ENCODE data around the gene EFNA5. TPM values are rescaled to one million over a fixed set of nuclear protein-coding genes. Genes with fewer than 3 reads are reported as not detected.

Gene EFNA5
- polyA plus RNA-seq, 3 donors = 0.01 TPM; not detected in 2

DNA sequence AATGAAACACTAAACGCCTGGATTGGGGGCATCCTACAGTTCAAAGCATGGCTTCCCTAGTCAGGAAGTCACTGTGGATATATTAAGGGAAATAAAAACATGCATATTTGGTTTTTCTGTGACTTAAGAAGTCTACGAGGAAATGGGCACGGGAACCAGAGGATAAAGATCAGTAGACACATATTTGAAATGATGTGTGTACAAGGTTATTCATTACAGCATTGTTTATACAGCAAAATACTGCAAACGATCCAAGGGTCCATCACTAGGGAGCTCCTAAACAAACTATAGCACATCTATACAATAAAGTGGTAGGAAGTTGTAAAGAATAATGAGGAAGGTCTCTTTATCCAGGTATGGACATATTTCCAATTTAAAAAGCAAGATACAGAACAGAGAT is 71.8 kb downstream of the EFNA5 start:
- no peak overlapping the region for H3K4me3 ChIP-seq (replicated peaks in 1 of 3; ENCODE audit: low read depth in 2 of 3, low read length in 3 of 3)
- Mint-ChIP-seq H3K9me3 (no peaks in the 10 kb centered on the region), H3K27me3 (ENCODE audit: low read depth in 3 of 3) (no peaks in the 10 kb centered on the region), H3K4me3 (no peak overlapping the region), H3K27ac (no peak overlapping the region), H3K36me3 (no peaks in the 10 kb centered on the region), H3K4me1 (no peaks in the 10 kb centered on the region)
- H3K27me3 ChIP-seq (ENCODE audit: control insufficient read depth in 2 of 2, insufficient read depth in 2 of 2, low read length in 2 of 2) = no peaks in the 10 kb centered on the region
- H3K36me3 ChIP-seq (replicated peaks in 1 of 2; ENCODE audit: control insufficient read depth in 1 of 2, insufficient read depth in 2 of 2, low read length in 2 of 2) = no peaks in the 10 kb centered on the region
- no CpG with 5 or more reads among the region's 4 CpGs for WGBS (ENCODE audit: insufficient coverage)
- TF ChIP-seq, protein P1, sequence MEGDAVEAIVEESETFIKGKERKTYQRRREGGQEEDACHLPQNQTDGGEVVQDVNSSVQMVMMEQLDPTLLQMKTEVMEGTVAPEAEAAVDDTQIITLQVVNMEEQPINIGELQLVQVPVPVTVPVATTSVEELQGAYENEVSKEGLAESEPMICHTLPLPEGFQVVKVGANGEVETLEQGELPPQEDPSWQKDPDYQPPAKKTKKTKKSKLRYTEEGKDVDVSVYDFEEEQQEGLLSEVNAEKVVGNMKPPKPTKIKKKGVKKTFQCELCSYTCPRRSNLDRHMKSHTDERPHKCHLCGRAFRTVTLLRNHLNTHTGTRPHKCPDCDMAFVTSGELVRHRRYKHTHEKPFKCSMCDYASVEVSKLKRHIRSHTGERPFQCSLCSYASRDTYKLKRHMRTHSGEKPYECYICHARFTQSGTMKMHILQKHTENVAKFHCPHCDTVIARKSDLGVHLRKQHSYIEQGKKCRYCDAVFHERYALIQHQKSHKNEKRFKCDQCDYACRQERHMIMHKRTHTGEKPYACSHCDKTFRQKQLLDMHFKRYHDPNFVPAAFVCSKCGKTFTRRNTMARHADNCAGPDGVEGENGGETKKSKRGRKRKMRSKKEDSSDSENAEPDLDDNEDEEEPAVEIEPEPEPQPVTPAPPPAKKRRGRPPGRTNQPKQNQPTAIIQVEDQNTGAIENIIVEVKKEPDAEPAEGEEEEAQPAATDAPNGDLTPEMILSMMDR (IDR thresholded peaks at IDR 0.05) = no peak
- no peak overlapping the region for H3K9ac ChIP-seq (ENCODE audit: insufficient read depth, low read length, poor library complexity, severe bottlenecking)
- H3K79me2 ChIP-seq (ENCODE audit: insufficient read depth, low read length) = no peaks in the 10 kb centered on the region
- intact Hi-C loops (cut with micrococcal nuclease) = no loop called here
- H2AFZ ChIP-seq (ENCODE audit: insufficient read depth, low read depth, low read length, poor library complexity, severe bottlenecking) = no peak overlapping the region
- no peak overlapping the region for H3K4me2 ChIP-seq (replicated peaks; ENCODE audit: extremely low read depth, low read length, poor library complexity, severe bottlenecking)
- H3K9me3 ChIP-seq (replicated peaks in 1 of 2; ENCODE audit: control insufficient read depth in 1 of 2, insufficient read depth in 1 of 2, low read length in 2 of 2) = no peaks in the 10 kb centered on the region
- H3K4me1 ChIP-seq (ENCODE audit: control insufficient read depth in 1 of 2, insufficient read depth in 2 of 2, low read length in 2 of 2) = no peaks in the 10 kb centered on the region
- DNase-seq = no peak
- H4K20me1 ChIP-seq (ENCODE audit: insufficient read depth, low read length) = no peaks in the 10 kb centered on the region
- no peak overlapping the region for H3K27ac ChIP-seq (ENCODE audit: low read depth in 1 of 2, low read length in 2 of 2)

DNA sequence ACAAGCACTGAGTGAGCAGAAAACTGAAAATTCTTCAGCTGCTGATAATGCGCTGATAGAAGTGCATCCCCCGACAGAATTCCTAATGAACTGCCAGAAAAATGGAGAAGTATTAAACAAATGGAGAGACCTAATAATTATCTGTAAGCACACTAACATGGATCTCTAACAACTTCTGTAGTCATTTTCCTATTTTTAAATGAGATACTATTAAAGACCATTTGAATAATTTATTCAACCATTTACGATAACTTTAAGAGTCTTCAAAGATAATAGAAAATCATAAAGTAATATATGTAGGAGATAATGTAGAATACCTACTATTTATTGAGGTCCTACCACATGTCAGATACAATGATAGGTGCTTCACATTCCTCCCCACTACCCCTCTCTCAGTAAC is 72.9 kb downstream of the EFNA5 start:
- no peak overlapping the region for H3K4me3 Mint-ChIP-seq
- Histone ChIP-seq H2AFZ (ENCODE audit: insufficient read depth, low read depth, low read length, poor library complexity, severe bottlenecking) (no peak overlapping the region), H3K4me2 (replicated peaks; ENCODE audit: extremely low read depth, low read length, poor library complexity, severe bottlenecking) (no peak overlapping the region), H3K4me3 (replicated peaks in 1 of 3; ENCODE audit: low read depth in 2 of 3, low read length in 3 of 3) (no peak overlapping the region), H3K9ac (ENCODE audit: insufficient read depth, low read length, poor library complexity, severe bottlenecking) (no peak overlapping the region), H3K79me2 (ENCODE audit: insufficient read depth, low read length) (no peaks in the 10 kb centered on the region), H4K20me1 (ENCODE audit: insufficient read depth, low read length) (no peaks in the 10 kb centered on the region), H3K9me3 (replicated peaks in 1 of 2; ENCODE audit: control insufficient read depth in 1 of 2, insufficient read depth in 1 of 2, low read length in 2 of 2) (no peaks in the 10 kb centered on the region), H3K4me1 (ENCODE audit: control insufficient read depth in 1 of 2, insufficient read depth in 2 of 2, low read length in 2 of 2) (no peaks in the 10 kb centered on the region), H3K36me3 (replicated peaks in 1 of 2; ENCODE audit: control insufficient read depth in 1 of 2, insufficient read depth in 2 of 2, low read length in 2 of 2) (no peaks in the 10 kb centered on the region), H3K27me3 (ENCODE audit: control insufficient read depth in 2 of 2, insufficient read depth in 2 of 2, low read length in 2 of 2) (no peaks in the 10 kb centered on the region), H3K27ac (ENCODE audit: low read depth in 1 of 2, low read length in 2 of 2) (no peak overlapping the region)
- intact Hi-C loops (cut with micrococcal nuclease) = no loop called here
- TF ChIP-seq, protein P1 (IDR thresholded peaks at IDR 0.05) = no peak
- no peak overlapping the region for H3K27ac Mint-ChIP-seq
- peaks cover 0 to 2% (median 1%) of the 10 kb centered on the region in 3 donors for H3K27me3 Mint-ChIP-seq (ENCODE audit: low read depth in 3 of 3)
- H3K4me1 Mint-ChIP-seq = no peaks in the 10 kb centered on the region
- no CpG with 5 or more reads among the region's 3 CpGs for WGBS (ENCODE audit: insufficient coverage)
- no peaks in the 10 kb centered on the region for H3K9me3 Mint-ChIP-seq
- no peak for DNase-seq
- H3K36me3 Mint-ChIP-seq = no peaks in the 10 kb centered on the region

All from CD14-positive monocyte (primary cell).